Activated naive CD4-positive, alpha-beta T cell treated with anti-CD3 and anti-CD28 coated beads for 36 hours (primary cell): Measurements from ENCODE around the gene PAK1. TPM values are rescaled to one million over a fixed set of nuclear protein-coding genes. Genes with fewer than 3 reads are reported as not detected.

Source experiments
- CTCF ChIA-PET: fragments of 350-600 bp; sonication (Branson Sonifier 250); formaldehyde crosslinking; loops from one replicate; lab custom pipeline; 2021; ENCODE audit warnings: antibody characterized with exemption; lab: Charles Lee
- DNase-seq: peaks from one replicate; pipeline ENCODE4 v3.0.0-alpha.2; 2020
- H3K27ac Mint-ChIP-seq: one replicate; pipeline ENCODE4 v1.8.0; 2021; ENCODE audit warnings: mild to moderate bottlenecking, mixed read lengths
- H3K27me3 Mint-ChIP-seq: one replicate; pipeline ENCODE4 v1.8.0; 2021; ENCODE audit warnings: low read depth, mixed read lengths
- H3K36me3 Mint-ChIP-seq: one replicate; pipeline ENCODE4 v1.8.0; 2021; ENCODE audit warnings: low read depth, mixed read lengths
- H3K4me1 Mint-ChIP-seq: one replicate; pipeline ENCODE4 v1.8.0; 2021; ENCODE audit warnings: low read depth, mixed read lengths
- H3K4me3 Mint-ChIP-seq: one replicate; pipeline ENCODE4 v1.8.0; 2021; ENCODE audit warnings: mild to moderate bottlenecking, moderate library complexity, mixed read lengths
- H3K9me3 Mint-ChIP-seq: one replicate; pipeline ENCODE4 v1.8.0; 2021; ENCODE audit warnings: mixed read lengths
- intact Hi-C: fragments of 100-400 bp; cut with micrococcal nuclease; formaldehyde crosslinking; loops from one replicate; pipeline ENCODE4 v1.15.1; 2023
- total RNA-seq, 2 experiments: library from RNA; stranded (reverse); gene quantifications; one replicate each; pipeline ENCODE4 v1.2.3, GENCODE V29; 2021

PAK1 gene
- total RNA-seq, 2 experiments from 2014 or later, result 45.8 to 49.5 TPM

- intact Hi-C loops, result no loop called here
- H3K4me3 Mint-ChIP-seq, result no peak overlapping the region
- no peaks in the 10 kb centered on the region for H3K36me3 Mint-ChIP-seq
- no peaks in the 10 kb centered on the region for H3K9me3 Mint-ChIP-seq
- H3K4me1 Mint-ChIP-seq, result no peaks in the 10 kb centered on the region
- H3K27me3 Mint-ChIP-seq, result peaks cover 21% of the 10 kb centered on the region
- CTCF ChIA-PET, result no interaction called here
- DNase-seq, result no peak
- no peak overlapping the region for H3K27ac Mint-ChIP-seq
These were observed 186.2 kb downstream of the PAK1 start for GRCh38 chr11:77287615-77288273.

GRCh38 chr11:77287136-77287535 lies 186.8 kb downstream of the PAK1 start:
- Mint-ChIP-seq H3K36me3 (no peaks in the 10 kb centered on the region), H3K27ac (no peak overlapping the region), H3K27me3 (peaks cover 21% of the 10 kb centered on the region), H3K4me1 (no peaks in the 10 kb centered on the region), H3K9me3 (no peaks in the 10 kb centered on the region), H3K4me3 (no peak overlapping the region)
- CTCF ChIA-PET, result no interaction called here
- intact Hi-C loops, result no loop called here
- DNase-seq, result no peak

- Mint-ChIP-seq H3K9me3 (no peaks in the 10 kb centered on the region), H3K27ac (no peak overlapping the region), H3K4me3 (no peak overlapping the region), H3K4me1 (no peaks in the 10 kb centered on the region), H3K27me3 (peaks cover 21% of the 10 kb centered on the region), H3K36me3 (no peaks in the 10 kb centered on the region)
- intact Hi-C loops, result no loop called here
- CTCF ChIA-PET, result interaction anchor here (0.6 kb wide), 2 partner anchors 20 to 370 kb away, joined by 3 read pairs; no protein-coding TSS in a partner anchor
- DNase-seq, result no peak
These were observed 189.1 kb downstream of the PAK1 start for GRCh38 chr11:77284476-77285468.

- H3K9me3 Mint-ChIP-seq, result no peaks in the 10 kb centered on the region
- CTCF ChIA-PET, result interaction anchor here (0.6 to 0.9 kb wide), 3 partner anchors 150 to 265 kb away, joined by 3 to 4 read pairs (median 3); no protein-coding TSS in a partner anchor
- intact Hi-C loops, result no loop called here
- DNase-seq, result no peak
- H3K4me1 Mint-ChIP-seq, result no peaks in the 10 kb centered on the region
- no peaks in the 10 kb centered on the region for H3K36me3 Mint-ChIP-seq
- no peak overlapping the region for H3K4me3 Mint-ChIP-seq
- no peak overlapping the region for H3K27ac Mint-ChIP-seq
- peaks cover 17% of the 10 kb centered on the region for H3K27me3 Mint-ChIP-seq
These were observed 190.8 kb downstream of the PAK1 start for GRCh38 chr11:77283101-77283500.

- Mint-ChIP-seq H3K4me1 (no peaks in the 10 kb centered on the region), H3K27me3 (peaks cover 5% of the 10 kb centered on the region), H3K36me3 (no peaks in the 10 kb centered on the region), H3K27ac (no peak overlapping the region), H3K9me3 (no peaks in the 10 kb centered on the region), H3K4me3 (no peak overlapping the region)
- CTCF ChIA-PET, result no interaction called here
- intact Hi-C loops, result no loop called here
- DNase-seq, result no peak
These were observed 195.0 kb downstream of the PAK1 start for GRCh38 chr11:77278595-77279506.

GRCh38 chr11:77276271-77276670 lies 197.6 kb downstream of the PAK1 start:
- Mint-ChIP-seq H3K27me3 (peaks cover 5% of the 10 kb centered on the region), H3K4me1 (no peaks in the 10 kb centered on the region), H3K4me3 (no peak overlapping the region), H3K27ac (no peak overlapping the region), H3K36me3 (no peaks in the 10 kb centered on the region), H3K9me3 (no peaks in the 10 kb centered on the region)
- intact Hi-C loops, result no loop called here
- CTCF ChIA-PET, result no interaction called here
- DNase-seq, result no peak

Other genes with a start within 250 kb of the PAK1 start
- not detected for gene GDPD4, start 172.4 kb downstream of the PAK1 start, total RNA-seq
- under 1 TPM; 0.24 to 0.49 TPM for gene AQP11, start 115.9 kb upstream of the PAK1 start, total RNA-seq
- gene CLNS1A, start 163.7 kb upstream of the PAK1 start, total RNA-seq, result 100 to 1,000 TPM; 190 to 191 TPM